ENCODE results near the gene GYG2. TPM values are rescaled to one million over a fixed set of nuclear protein-coding genes. Genes with fewer than 3 reads are reported as not detected.

GYG2 gene
- total RNA-seq, 1 donor from 2014 or later = 44.4 TPM

DNA sequence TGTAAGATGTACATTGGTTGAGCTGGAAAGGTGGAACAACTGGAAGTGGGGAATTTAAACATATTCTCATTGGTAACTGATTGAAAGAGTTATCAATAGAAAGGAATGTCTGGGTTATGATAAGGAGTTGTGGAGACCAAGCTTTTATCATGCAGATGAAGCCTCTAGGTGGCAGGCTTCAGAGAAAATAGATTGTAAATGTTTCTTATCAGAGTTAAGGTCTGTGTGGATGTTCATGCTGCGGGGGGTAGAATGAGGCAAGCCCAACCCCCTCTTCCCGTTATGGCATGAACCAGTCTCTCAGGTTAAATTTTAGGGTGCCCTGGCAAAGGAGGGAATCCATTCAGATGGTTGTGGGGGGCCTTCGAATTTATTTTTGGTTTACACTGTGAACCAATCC, 84.4 kb downstream of the GYG2 start:
- Histone ChIP-seq H2AFZ (replicated peaks) (peak overlapping the region; percentile 30), H3K9ac (no peak overlapping the region), H3K27me3 (no peaks in the 10 kb centered on the region), H3K27ac (no peak overlapping the region), H3F3A (ENCODE audit: low read depth) (no peaks in the 10 kb centered on the region), H4K20me1 (ENCODE audit: low read depth) (no peaks in the 10 kb centered on the region), H3K4me3 (no peak overlapping the region), H3K9me3 (ENCODE audit: low read depth) (no peaks in the 10 kb centered on the region), H3K4me1 (peaks cover 10% of the 10 kb centered on the region), H3K79me2 (ENCODE audit: low read depth) (no peaks in the 10 kb centered on the region), H3K4me2 (no peak overlapping the region), H3K36me3 (no peaks in the 10 kb centered on the region)
- peaks cover 9% of the 10 kb centered on the region for H3K9me3 Mint-ChIP-seq
- peaks cover 2% of the 10 kb centered on the region for H3K27me3 Mint-ChIP-seq (ENCODE audit: insufficient read depth, low read depth)
- DNase-seq (ENCODE audit: low spot score) = no peak
- H3K4me3 Mint-ChIP-seq = no peak overlapping the region
- TF ChIP-seq EZH2 (IDR thresholded peaks at IDR 0.05) (no peak), EZH2phosphoT487 (IDR thresholded peaks at IDR 0.05) (no peak)
- TF ChIP-seq, protein P1, sequence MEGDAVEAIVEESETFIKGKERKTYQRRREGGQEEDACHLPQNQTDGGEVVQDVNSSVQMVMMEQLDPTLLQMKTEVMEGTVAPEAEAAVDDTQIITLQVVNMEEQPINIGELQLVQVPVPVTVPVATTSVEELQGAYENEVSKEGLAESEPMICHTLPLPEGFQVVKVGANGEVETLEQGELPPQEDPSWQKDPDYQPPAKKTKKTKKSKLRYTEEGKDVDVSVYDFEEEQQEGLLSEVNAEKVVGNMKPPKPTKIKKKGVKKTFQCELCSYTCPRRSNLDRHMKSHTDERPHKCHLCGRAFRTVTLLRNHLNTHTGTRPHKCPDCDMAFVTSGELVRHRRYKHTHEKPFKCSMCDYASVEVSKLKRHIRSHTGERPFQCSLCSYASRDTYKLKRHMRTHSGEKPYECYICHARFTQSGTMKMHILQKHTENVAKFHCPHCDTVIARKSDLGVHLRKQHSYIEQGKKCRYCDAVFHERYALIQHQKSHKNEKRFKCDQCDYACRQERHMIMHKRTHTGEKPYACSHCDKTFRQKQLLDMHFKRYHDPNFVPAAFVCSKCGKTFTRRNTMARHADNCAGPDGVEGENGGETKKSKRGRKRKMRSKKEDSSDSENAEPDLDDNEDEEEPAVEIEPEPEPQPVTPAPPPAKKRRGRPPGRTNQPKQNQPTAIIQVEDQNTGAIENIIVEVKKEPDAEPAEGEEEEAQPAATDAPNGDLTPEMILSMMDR (IDR thresholded peaks at IDR 0.05) = peak; percentile 47
- peaks cover 11% of the 10 kb centered on the region for H3K4me1 Mint-ChIP-seq
- no peak overlapping the region for H3K27ac Mint-ChIP-seq
- peaks cover 39% of the 10 kb centered on the region for H3K36me3 Mint-ChIP-seq

DNA sequence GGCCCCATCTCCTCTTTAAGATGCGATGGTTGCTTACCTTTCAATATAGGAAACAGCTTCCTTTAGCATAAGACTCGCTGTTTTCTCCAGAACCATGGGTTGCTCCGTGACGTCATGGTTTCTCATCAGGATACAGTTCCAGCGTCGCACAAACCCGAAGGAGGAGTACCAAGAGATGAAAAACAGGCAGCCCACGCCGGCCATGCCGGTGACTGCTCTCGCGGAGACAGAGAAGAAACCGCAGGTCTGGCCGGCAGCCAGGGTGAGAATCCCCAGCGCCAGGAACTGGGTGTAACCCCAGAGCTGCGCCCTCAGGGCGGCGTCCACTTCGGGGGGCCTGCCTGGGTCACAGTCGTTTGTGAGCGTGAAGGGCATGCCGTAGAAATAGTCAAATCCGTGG, 89.0 kb downstream of the GYG2 start:
- H3K9me3 ChIP-seq (ENCODE audit: low read depth) = no peaks in the 10 kb centered on the region
- H3K4me3 ChIP-seq = no peak overlapping the region
- H3K4me2 ChIP-seq = no peak overlapping the region
- no peak overlapping the region for H3K27ac ChIP-seq
- Mint-ChIP-seq H3K4me1 (peaks cover 11% of the 10 kb centered on the region), H3K27ac (no peak overlapping the region), H3K9me3 (peaks cover 7% of the 10 kb centered on the region), H3K27me3 (ENCODE audit: insufficient read depth, low read depth) (peaks cover 2% of the 10 kb centered on the region), H3K4me3 (no peak overlapping the region), H3K36me3 (peaks cover 45% of the 10 kb centered on the region)
- TF ChIP-seq EZH2phosphoT487 (IDR thresholded peaks at IDR 0.05) (no peak), EZH2 (IDR thresholded peaks at IDR 0.05) (no peak)
- TF ChIP-seq, protein P1 (IDR thresholded peaks at IDR 0.05) = no peak
- H4K20me1 ChIP-seq (ENCODE audit: low read depth) = no peaks in the 10 kb centered on the region
- H3K27me3 ChIP-seq = no peaks in the 10 kb centered on the region
- no peak for DNase-seq (ENCODE audit: low spot score)
- H3K36me3 ChIP-seq = no peaks in the 10 kb centered on the region
- H3K4me1 ChIP-seq = peaks cover 10% of the 10 kb centered on the region
- no peak overlapping the region for H3K9ac ChIP-seq
- no peaks in the 10 kb centered on the region for H3K79me2 ChIP-seq (ENCODE audit: low read depth)
- no peak overlapping the region for H2AFZ ChIP-seq (replicated peaks)
- H3F3A ChIP-seq (ENCODE audit: low read depth) = no peaks in the 10 kb centered on the region

DNA sequence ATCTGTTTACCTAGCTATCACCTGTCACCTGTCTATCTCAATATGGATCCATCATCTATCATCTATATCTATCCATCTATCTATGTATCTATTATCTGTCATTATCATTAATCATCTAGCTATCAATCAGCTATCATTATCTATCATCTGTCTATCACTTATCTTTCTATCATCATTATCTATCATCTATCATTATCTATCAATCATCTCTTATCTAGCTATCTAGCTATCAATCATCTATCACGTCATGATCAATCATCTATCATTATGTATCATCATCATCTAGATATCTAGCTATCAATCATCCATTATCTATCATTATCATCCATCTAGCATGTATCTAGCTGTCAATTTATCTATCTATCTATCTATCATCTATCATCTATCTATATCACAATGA, 92.5 kb downstream of the GYG2 start:
- peaks cover 2% of the 10 kb centered on the region for H3K27me3 Mint-ChIP-seq (ENCODE audit: insufficient read depth, low read depth)

More for the DNA sequence above, 92.5 kb downstream of the GYG2 start:
- no peak overlapping the region for H2AFZ ChIP-seq (replicated peaks)
- Mint-ChIP-seq H3K27ac (no peak overlapping the region), H3K4me1 (peaks cover 7% of the 10 kb centered on the region), H3K9me3 (peaks cover 3% of the 10 kb centered on the region), H3K36me3 (peaks cover 39% of the 10 kb centered on the region), H3K4me3 (no peak overlapping the region)
- no peak overlapping the region for H3K27ac ChIP-seq
- H3K27me3 ChIP-seq = no peaks in the 10 kb centered on the region
- no peaks in the 10 kb centered on the region for H3K36me3 ChIP-seq
- H3K9me3 ChIP-seq (ENCODE audit: low read depth) = no peaks in the 10 kb centered on the region
- no peak overlapping the region for H3K4me3 ChIP-seq
- peaks cover 9% of the 10 kb centered on the region for H3K4me1 ChIP-seq
- H4K20me1 ChIP-seq (ENCODE audit: low read depth) = no peaks in the 10 kb centered on the region
- TF ChIP-seq EZH2 (IDR thresholded peaks at IDR 0.05) (no peak), EZH2phosphoT487 (IDR thresholded peaks at IDR 0.05) (no peak)
- TF ChIP-seq, protein P1 (IDR thresholded peaks at IDR 0.05) = no peak
- H3F3A ChIP-seq (ENCODE audit: low read depth) = peaks cover 12% of the 10 kb centered on the region
- no peak for DNase-seq (ENCODE audit: low spot score)
- H3K79me2 ChIP-seq (ENCODE audit: low read depth) = no peaks in the 10 kb centered on the region
- no peak overlapping the region for H3K4me2 ChIP-seq
- no peak overlapping the region for H3K9ac ChIP-seq

Data from neural progenitor cell (in vitro differentiated cells).